Measurements from ENCODE around the gene HECA.

DNA sequence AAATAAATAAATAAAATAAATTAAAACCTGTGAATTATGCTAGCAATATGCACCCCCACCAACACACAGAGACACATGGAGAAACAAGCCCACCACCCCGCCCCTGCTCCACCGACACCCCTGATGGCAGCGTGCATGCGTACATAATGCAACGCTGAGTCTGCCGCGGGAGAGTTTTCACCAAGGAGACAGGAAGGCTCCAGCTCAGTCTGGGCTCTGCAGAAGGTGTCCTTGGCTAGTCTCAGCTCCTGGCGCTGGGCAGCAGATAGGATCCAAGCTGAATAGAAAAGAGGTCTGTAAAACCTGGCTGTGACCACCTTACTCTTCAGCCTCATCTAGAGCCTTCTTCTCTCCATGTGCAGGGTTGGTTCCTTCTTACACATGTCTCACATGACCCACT lies 26.5 kb upstream of the HECA start:
- TF ChIP-seq ZNF274 (IDR thresholded peaks at IDR 0.05; ENCODE audit: low read depth, low read length) (no peak), SUZ12 (IDR thresholded peaks at IDR 0.05; ENCODE audit: extremely low read depth, insufficient read depth, insufficient read length) (no peak)

Data from NT2/D1 (cell line).